ENCODE results near the gene PCDHGA10.
A peak's percentile ranks its signal among the peaks of the same experiment; 100 is the strongest.
"Not testable (repeated sequence)": the region's sequence is repeated elsewhere in the genome, so short reads cannot be mapped to it uniquely, and the experiment has no call there.

Gene PCDHGA10

DNA sequence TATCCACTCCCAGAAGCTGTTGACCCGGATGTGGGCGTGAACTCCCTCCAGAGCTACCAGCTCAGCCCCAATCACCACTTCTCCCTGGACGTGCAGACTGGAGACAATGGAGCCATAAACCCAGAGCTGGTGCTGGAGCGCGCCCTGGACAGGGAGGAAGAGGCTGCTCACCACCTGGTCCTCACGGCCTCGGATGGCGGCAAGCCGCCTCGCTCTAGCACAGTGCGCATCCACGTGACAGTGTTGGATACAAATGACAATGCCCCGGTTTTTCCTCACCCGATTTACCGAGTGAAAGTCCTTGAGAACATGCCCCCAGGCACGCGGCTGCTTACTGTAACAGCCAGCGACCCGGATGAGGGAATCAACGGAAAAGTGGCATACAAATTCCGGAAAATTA lies 19.5 kb upstream of the PCDHGA10 start:
- FAIRE-seq = no peak

- not testable (repeated sequence) for FAIRE-seq
Measured at GRCh38 chr5:141394401-141395187, 18.2 kb upstream of the PCDHGA10 start.

DNA sequence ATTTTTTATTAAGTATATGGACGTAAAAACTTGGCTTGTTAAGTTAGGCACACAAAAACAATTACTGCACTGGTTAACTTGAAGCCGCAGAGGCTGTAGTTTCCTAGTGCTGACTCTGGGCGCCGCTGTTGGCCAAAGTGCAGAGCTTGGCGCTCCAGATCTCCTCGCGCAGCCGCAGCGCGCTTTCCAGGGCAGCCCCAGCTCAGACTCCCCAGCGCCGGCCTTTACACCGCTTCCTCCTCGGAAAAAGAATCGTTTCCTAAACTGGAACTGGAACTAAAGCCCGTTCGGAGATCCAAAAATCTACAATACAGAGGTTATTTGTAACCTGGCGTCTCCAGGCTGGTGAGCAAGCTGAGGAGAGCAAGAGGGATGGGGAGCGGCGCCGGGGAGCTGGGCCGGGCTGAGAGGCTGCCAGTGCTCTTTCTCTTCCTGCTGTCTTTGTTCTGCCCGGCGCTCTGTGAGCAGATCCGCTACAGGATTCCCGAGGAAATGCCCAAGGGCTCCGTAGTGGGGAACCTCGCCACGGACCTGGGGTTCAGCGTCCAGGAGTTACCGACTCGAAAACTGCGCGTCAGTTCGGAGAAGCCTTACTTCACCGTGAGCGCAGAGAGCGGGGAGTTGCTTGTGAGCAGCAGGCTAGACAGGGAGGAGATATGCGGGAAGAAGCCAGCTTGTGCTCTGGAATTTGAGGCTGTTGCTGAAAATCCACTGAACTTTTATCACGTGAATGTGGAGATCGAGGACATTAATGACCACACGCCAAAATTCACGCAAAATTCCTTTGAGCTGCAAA lies 14.8 kb upstream of the PCDHGA10 start, which contains the start of gene PCDHGB5:
Gene PCDHGB5 (plus strand): TSS at position 192 of the 796 bp plus-strand sequence. CDS start 181 bp downstream, at position 373.
- not testable (repeated sequence) for FAIRE-seq

DNA sequence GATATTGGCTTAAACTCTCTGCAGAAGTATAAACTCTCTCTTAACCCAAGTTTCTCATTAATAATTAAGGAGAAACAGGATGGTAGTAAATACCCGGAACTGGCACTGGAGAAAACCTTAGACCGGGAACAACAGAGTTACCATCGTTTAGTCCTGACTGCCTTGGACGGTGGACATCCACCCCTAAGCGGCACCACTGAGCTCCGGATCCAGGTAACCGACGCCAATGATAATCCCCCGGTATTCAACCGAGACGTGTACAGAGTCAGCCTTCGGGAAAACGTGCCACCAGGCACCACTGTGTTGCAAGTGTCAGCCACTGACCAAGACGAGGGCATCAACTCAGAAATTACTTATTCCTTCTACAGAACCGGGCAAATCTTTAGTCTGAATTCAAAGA lies 14.2 kb upstream of the PCDHGA10 start:
- no peak for FAIRE-seq

GRCh38 chr5:141399555-141400258 lies 13.1 kb upstream of the PCDHGA10 start:
- no peak for FAIRE-seq

DNA sequence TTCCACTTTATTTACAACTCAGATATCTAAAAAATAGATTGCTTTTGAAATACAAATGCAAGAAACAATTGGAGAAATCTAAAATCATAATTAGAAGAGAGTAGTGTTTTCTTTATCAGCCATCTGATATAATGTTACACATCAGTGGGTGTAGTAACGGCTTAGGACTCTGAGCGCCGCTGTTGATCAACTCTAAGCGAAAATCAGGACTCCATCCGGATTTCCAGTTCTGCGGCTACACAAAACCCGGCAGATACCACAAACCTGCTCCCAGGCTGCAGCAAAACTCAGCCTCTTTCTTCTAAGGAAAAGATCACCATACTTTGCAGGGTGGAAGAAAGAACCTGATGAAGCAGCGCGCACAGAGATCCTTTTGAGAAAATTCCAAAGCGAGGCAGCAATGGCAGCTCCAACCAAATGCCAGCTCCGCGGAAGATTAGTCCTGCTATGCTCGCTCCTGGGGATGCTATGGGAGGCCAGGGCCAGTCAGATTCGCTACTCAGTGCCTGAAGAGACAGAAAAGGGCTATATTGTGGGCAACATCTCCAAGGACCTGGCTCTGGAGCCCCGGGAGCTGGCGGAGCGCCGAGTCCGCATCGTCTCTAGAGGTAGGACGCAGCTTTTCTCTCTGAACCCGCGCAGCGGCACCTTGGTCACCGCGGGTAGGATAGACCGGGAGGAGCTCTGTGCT lies 10.1 kb upstream of the PCDHGA10 start, which contains the start of gene PCDHGA9:
Gene PCDHGA9 (plus strand): TSS at position 226 of the 691 bp plus-strand sequence. CDS start 175 bp downstream, at position 401.
- FAIRE-seq = peak; percentile 60

DNA sequence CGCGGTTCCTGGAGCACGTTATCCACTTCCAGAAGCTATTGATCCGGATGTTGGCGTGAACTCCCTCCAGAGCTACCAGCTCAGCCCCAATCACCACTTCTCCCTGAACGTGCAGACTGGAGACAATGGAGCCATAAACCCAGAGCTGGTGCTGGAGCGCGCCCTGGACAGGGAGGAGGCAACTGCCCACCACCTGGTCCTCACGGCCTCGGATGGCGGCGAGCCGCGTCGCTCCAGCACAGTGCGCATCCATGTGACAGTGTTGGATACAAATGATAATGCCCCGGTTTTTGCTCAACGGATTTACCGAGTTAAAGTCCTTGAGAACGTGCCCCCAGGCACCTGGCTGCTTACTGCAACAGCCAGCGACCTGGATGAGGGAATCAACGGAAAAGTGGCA lies 9.4 kb upstream of the PCDHGA10 start:
- FAIRE-seq = no peak

- not testable (repeated sequence) for FAIRE-seq
Measured at GRCh38 chr5:141407790-141408505, 4.8 kb upstream of the PCDHGA10 start, which contains the start of gene PCDHGB6. PCDHGB6 (plus strand) TSS chr5:141408021; CDS start chr5:141408203, 182 bp downstream.

GRCh38 chr5:141409598-141410306 lies 3.0 kb upstream of the PCDHGA10 start:
- FAIRE-seq = no peak

DNA sequence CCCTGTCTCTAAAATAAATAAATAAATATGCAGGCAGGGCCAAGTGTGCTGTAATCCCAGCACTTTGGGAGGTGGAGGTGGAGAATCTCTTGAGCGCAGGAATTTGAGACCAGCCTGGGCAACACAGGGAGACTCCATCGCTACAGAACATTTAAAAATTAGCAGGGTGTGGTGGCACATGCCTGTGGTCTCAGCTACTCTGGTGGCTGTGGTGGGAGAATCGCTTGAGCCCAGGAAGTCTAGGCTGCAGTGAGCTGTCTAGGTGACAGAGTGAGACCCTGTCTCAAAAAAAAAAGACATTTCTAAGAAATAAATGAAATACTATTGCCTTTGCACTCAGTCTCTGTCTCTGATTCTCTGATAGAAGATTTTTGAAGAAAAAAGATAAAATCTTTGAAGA lies 1.2 kb upstream of the PCDHGA10 start:
- no peak for FAIRE-seq

GRCh38 chr5:141413540-141414069 lies 818 bp downstream of the PCDHGA10 start:
- no peak for FAIRE-seq

DNA sequence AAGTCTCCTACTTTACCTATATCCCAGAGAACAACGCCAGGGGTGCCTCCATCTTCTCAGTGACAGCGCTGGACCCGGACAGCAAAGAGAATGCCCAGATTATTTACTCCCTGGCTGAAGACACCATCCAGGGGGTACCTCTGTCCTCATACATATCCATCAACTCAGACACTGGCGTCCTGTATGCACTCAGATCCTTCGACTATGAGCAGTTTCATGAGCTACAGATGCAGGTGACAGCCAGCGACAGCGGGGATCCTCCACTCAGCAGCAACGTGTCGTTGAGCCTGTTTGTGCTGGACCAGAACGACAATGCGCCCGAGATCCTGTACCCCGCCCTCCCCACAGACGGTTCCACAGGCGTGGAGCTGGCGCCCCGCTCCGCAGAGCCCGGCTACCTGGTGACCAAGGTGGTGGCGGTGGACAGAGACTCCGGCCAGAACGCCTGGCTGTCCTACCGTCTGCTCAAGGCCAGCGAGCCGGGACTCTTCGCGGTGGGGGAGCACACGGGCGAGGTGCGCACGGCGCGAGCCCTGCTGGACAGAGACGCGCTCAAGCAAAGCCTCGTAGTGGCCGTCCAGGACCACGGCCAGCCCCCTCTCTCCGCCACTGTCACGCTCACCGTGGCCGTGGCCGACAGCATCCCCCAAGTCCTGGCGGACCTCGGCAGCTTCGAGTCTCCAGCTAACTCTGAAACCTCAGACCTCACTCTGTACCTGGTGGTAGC lies 1.9 kb downstream of the PCDHGA10 start:
- not testable (repeated sequence) for FAIRE-seq

DNA sequence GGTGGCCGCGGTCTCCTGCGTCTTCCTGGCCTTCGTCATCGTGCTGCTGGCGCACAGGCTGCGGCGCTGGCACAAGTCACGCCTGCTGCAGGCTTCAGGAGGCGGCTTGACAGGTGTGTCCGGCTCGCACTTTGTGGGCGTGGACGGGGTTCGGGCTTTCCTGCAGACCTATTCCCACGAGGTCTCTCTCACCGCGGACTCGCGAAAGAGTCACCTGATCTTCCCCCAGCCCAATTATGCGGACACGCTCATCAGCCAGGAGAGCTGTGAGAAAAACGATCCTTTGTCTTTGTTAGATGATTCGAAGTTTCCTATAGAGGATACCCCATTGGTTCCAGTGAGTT lies 2.5 kb downstream of the PCDHGA10 start:
- FAIRE-seq = not testable (repeated sequence)

DNA sequence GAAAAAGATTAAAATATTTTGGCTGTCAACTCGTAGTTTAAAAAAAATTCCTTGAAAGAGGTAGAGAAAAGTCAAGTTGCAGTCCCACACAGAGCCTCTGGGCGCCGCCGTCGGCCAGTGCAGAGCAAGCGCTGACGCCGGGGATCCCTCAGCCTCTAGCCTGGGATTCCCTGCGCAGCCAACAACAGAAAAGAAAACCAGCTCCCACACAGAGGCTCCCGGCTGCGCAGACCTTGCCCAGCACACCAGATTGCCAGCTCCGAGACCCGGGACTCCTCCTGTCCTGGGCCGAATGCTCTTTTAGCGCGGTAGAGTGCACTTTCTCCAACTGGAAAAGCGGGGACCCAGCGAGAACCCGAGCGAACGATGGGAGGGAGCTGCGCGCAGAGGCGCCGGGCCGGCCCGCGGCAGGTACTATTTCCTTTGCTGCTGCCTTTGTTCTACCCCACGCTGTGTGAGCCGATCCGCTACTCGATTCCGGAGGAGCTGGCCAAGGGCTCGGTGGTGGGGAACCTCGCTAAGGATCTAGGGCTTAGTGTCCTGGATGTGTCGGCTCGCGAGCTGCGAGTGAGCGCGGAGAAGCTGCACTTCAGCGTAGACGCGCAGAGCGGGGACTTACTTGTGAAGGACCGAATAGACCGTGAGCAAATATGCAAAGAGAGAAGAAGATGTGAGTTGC lies 4.8 kb downstream of the PCDHGA10 start, which contains the start of gene PCDHGB7:
Gene PCDHGB7 (plus strand): TSS at position 184 of the 679 bp plus-strand sequence. CDS start 183 bp downstream, at position 367.
- FAIRE-seq = peak; percentile 81

- FAIRE-seq = no peak
Measured at GRCh38 chr5:141419074-141419880, 6.5 kb downstream of the PCDHGA10 start.

DNA sequence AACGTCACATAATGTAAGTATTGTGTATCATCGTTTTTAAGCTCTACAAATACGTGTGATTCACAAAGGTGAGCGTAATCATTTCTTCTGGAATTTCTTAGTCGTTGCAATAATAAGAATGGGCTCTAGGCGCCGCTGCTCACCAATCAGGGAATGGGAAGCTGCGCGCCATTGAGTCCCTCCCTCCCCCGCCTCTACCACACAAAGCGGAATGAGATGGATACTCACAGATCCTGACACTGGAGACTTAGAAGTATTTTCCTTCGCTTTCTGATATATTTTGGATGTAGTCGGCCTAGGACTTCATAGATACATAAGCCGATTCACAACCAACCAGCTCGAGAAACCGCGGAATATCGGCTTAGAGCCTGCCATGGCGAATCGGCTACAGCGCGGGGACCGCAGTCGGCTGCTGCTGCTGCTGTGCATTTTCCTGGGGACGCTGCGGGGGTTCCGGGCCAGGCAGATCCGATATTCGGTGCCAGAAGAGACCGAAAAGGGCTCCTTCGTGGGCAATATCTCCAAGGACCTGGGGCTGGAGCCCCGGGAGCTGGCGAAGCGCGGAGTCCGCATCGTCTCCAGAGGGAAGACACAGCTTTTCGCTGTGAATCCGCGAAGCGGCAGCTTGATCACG lies 8.2 kb downstream of the PCDHGA10 start, which contains the start of gene PCDHGA11:
Gene PCDHGA11 (plus strand): TSS at position 197 of the 634 bp plus-strand sequence. CDS start 177 bp downstream, at position 374.
- no peak for FAIRE-seq

DNA sequence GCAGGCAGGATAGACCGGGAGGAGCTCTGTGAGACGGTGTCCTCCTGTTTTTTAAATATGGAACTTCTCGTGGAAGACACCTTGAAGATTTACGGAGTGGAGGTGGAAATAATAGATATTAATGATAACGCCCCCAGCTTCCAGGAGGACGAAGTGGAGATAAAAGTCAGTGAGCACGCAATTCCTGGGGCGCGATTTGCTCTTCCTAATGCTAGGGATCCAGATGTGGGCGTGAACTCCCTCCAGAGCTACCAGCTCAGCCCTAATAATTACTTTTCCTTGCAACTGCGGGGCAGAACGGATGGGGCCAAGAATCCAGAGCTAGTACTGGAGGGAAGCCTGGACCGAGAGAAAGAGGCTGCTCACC lies 8.7 kb downstream of the PCDHGA10 start:
- no peak for FAIRE-seq

All from G401.6 (cell line).